Esophagus squamous epithelium (tissue), 5 donors: ENCODE measurements around the gene PIK3R5. TPM values are rescaled to one million over a fixed set of nuclear protein-coding genes. Genes with fewer than 3 reads are reported as not detected.
A peak's percentile ranks its signal among the peaks of the same experiment; 100 is the strongest.

Source experiments
- DNase-seq: peaks from one replicate; lab custom pipeline; 2025; lab: John Stamatoyannopoulos, UW
- H3K27ac ChIP-seq, 4 donors: fragments of 200-600 bp; sonication (generic); one replicate each; pipeline ENCODE4 v1.5.1; 2016 to 2019; ENCODE audit warnings: mild to moderate bottlenecking in 1 of 4
- H3K27me3 ChIP-seq, 4 donors: fragments of 200-600 bp; sonication (generic); 1 replicate in 3 of 4; 2 replicates in 1 of 4; pipeline versions ENCODE4 v1.5.1 to v1.6.0; 2017 to 2021; ENCODE audit warnings: antibody characterized with exemption in 1 of 4
- H3K36me3 ChIP-seq, 3 donors: fragments of 200-600 bp; sonication (generic); one replicate each; pipeline ENCODE4 v1.5.1; 2016 to 2019
- H3K4me1 ChIP-seq, 3 donors: fragments of 200-600 bp; sonication (generic); one replicate each; pipeline ENCODE4 v1.5.1; 2017 to 2019
- H3K4me3 ChIP-seq, 4 donors: fragments of 200-600 bp; sonication (generic); 1 replicate in 3 of 4; 2 replicates in 1 of 4; pipeline ENCODE4 v1.5.1; 2016 to 2019; ENCODE audit warnings: mild to moderate bottlenecking in 2 of 4, moderate library complexity in 1 of 4
- H3K9me3 ChIP-seq, 3 donors: fragments of 200-600 bp; sonication (generic); one replicate each; pipeline ENCODE4 v1.5.1; 2016 to 2019
- CTCF ChIP-seq, 6 experiments: fragments of 450-650 bp in 4 of 6; fragments of 200-600 bp in 2 of 6; sonication (generic) in 2 of 6; IDR thresholded peaks; one replicate each; pipeline ENCODE4 v1.5.1; 2016 to 2019; ENCODE audit warnings: antibody characterized with exemption in 6 of 6, mild to moderate bottlenecking in 4 of 6, moderate library complexity in 4 of 6
- POLR2A ChIP-seq, 4 donors: fragments of 450-650 bp; IDR thresholded peaks; one replicate each; pipeline ENCODE4 v1.6.1; 2017; ENCODE audit warnings: antibody characterized with exemption in 4 of 4, mild to moderate bottlenecking in 4 of 4, moderate library complexity in 3 of 4
- WGBS, 2 donors: methylation state at CpG; one replicate each; pipeline ENCODE4 v1.1.5; 2018; 5-methylcytosine and 5-hydroxymethylcytosine counted together
- intact Hi-C: fragments of 100-400 bp; cut with DNase I; formaldehyde crosslinking; loops from one replicate; pipeline ENCODE4 v1.15.0; 2022
- total RNA-seq, 4 donors: library from RNA; depleted of rRNA; stranded (reverse); fragments of >200 nt; gene quantifications; one replicate each; pipeline ENCODE4 v1.1.0, GENCODE V29; 2016
- donor health status: DM: yes; HTN: yes; CAD: no.

The PIK3R5 gene
- total RNA-seq, 4 donors from 2014 or later: 1.8 to 8.8 (median 3.1) TPM

GRCh38 chr17:9003355-9004131, 38.0 kb upstream of the PIK3R5 start:
- TF ChIP-seq POLR2A (IDR thresholded peaks at IDR 0.05) (no peak), CTCF (IDR thresholded peaks at IDR 0.05) (no peak)
- H3K9me3 ChIP-seq: no peaks in the 10 kb centered on the region
- H3K4me3 ChIP-seq: peak overlapping the region; percentile 46 to 76 (median 62)
- DNase-seq: no peak
- H3K4me1 ChIP-seq: peaks cover 6 to 27% (median 16%) of the 10 kb centered on the region in 3 donors
- intact Hi-C loops: no loop called here
- peak overlapping the region; percentile 17 to 55 (median 29) for H3K27ac ChIP-seq
- H3K36me3 ChIP-seq: no peaks in the 10 kb centered on the region
- H3K27me3 ChIP-seq: peaks cover 0 to 63% (median 11%) of the 10 kb centered on the region in 4 donors
- 3 to 22% methylated on average over 4 to 13 of the region's 90 CpGs for WGBS, 2 donors

GRCh38 chr17:9002606-9003354, 37.3 kb upstream of the PIK3R5 start:
- peaks cover 0 to 57% (median 11%) of the 10 kb centered on the region in 4 donors for H3K27me3 ChIP-seq
- TF ChIP-seq POLR2A (IDR thresholded peaks at IDR 0.05) (no peak), CTCF (IDR thresholded peaks at IDR 0.05) (peak in 5 of 6 experiments; percentile 17 to 47 (median 43))
- 15 to 24% methylated on average over 5 to 14 of the region's 69 CpGs for WGBS, 2 donors
- H3K36me3 ChIP-seq: no peaks in the 10 kb centered on the region
- H3K27ac ChIP-seq: peak overlapping the region in 3 of 4 donors; percentile 24 to 55 (median 34)
- peak overlapping the region; percentile 46 to 76 (median 62) for H3K4me3 ChIP-seq
- DNase-seq: no peak
- no peaks in the 10 kb centered on the region for H3K9me3 ChIP-seq
- H3K4me1 ChIP-seq: peaks cover 6 to 27% (median 16%) of the 10 kb centered on the region in 3 donors
- intact Hi-C loops: no loop called here

- Histone ChIP-seq H3K9me3 (no peaks in the 10 kb centered on the region), H3K4me3 (peak overlapping the region in 1 of 4 donors; percentile 66), H3K4me1 (peaks cover 6 to 27% (median 16%) of the 10 kb centered on the region in 3 donors), H3K27me3 (peaks cover 0 to 53% (median 11%) of the 10 kb centered on the region in 4 donors), H3K36me3 (no peaks in the 10 kb centered on the region), H3K27ac (no peak overlapping the region)
- TF ChIP-seq POLR2A (IDR thresholded peaks at IDR 0.05): no peak
- 34 to 35% methylated on average over 15 of the region's 15 CpGs for WGBS, 2 donors
- intact Hi-C loops: no loop called here
- DNase-seq: no peak
Measured at GRCh38 chr17:9002227-9002605, 36.7 kb upstream of the PIK3R5 start.

- DNase-seq: no peak
- intact Hi-C loops: no loop called here
Measured at GRCh38 chr17:9001559-9001958, 36.1 kb upstream of the PIK3R5 start.

More at GRCh38 chr17:9001559-9001958, 36.1 kb upstream of the PIK3R5 start:
- no peak for TF ChIP-seq POLR2A (IDR thresholded peaks at IDR 0.05)
- TF ChIP-seq CTCF (IDR thresholded peaks at IDR 0.05): no peak
- Histone ChIP-seq H3K36me3 (no peaks in the 10 kb centered on the region), H3K4me1 (peaks cover 6 to 27% (median 16%) of the 10 kb centered on the region in 3 donors), H3K27me3 (peaks cover 0 to 47% (median 11%) of the 10 kb centered on the region in 4 donors), H3K27ac (no peak overlapping the region), H3K9me3 (no peaks in the 10 kb centered on the region), H3K4me3 (no peak overlapping the region)
- 57 to 64% methylated on average over 3 of the region's 3 CpGs for WGBS, 2 donors
